ENCODE data around the gene CXorf58.

Gene CXorf58

DNA sequence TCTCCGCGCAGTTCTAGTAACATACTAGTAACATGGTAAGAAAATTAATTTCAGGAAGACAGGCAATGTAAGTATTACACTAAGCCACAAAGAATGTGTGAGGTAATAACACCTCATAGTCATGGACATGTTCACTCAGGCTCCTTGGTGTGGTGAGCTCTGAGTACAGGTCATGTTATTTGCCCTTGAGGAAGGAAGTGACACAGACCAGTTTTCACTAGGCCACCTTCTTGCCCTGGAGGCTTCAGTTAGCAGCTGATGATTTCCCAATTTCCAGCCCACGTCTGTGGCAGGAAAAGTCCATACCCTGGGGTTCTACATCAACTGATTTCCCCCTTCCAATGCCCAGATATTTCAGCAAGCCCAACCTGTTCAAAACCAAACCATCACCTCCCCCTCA, 6.7 kb upstream of the CXorf58 start:
- DNase-seq: no peak

DNA sequence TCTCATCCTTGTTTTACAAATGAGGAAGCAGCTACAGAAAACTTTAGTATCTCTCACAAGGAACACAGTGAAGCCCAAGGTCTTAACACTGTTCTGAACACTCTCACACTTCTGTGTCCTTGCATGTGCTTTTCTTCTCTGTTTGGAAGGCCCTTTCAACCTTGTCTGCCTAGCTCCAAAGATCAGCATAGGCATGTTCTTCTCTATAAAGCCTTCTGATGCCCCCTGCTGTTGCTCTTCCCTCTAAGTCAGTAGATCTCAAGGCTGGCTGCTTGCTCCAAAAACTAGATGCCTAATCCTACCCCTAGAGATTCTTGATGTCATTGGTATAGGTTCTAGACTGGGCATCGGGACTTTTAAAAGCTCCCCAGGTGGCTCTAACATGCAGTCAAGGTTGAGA, 6.0 kb upstream of the CXorf58 start:
- DNase-seq: no peak

DNA sequence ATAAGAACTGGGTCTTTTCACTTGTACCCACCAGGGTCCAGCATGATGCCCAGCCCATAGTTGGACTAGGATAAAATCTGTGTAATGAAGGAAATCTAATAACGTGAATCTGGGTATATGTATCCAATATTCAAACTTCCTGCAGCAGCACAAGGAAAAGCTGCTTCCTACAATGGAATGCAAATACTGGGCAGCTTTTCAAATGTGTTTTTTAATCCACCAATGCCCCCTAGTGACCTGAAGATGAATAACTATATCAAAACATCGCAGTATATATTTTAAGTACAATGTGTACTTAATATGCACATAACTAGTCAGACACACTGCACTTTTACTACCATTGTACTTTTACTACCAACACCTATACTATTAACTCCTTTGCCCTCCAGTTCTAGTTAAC, 5.4 kb upstream of the CXorf58 start:
- DNase-seq: no peak

DNA sequence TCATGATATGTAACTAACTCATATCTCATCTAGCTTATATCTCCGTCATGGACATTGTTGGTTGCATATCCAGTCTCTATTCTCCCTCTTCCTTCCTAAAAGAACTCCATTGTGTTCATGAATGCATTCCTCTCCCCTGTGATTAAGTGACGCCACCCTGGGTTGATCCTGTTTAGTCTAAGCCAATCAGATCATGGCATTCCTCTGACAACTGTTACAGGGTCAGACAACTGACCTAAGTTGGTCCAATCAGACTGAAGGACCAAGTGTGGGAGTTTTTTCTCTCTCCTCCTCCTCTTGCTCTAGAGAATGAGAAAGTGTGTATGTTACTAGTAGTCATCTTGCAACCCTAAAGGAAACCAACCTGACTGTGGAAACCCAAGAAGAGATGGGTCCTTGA, 3.7 kb upstream of the CXorf58 start:
- DNase-seq: no peak

DNA sequence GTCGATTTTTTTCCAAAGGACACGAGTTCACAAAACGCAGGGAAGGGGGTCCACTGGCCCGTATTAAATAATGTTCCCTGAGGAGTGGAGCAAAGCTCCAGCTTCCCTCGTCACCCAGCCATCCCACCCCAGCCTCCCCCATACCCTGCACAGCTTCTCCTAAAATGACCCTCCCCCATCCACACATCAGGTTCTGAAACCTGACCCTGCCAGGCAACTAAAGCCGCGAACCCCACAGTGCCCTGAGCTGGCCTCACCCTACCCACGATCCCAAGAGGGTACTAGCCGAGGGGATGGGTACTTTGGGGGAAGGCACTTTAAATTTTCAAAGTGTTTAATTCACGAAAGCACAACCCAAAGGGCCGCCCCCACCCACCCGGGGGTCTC, 702 bp upstream of the CXorf58 start:
- DNase-seq: no peak

DNA sequence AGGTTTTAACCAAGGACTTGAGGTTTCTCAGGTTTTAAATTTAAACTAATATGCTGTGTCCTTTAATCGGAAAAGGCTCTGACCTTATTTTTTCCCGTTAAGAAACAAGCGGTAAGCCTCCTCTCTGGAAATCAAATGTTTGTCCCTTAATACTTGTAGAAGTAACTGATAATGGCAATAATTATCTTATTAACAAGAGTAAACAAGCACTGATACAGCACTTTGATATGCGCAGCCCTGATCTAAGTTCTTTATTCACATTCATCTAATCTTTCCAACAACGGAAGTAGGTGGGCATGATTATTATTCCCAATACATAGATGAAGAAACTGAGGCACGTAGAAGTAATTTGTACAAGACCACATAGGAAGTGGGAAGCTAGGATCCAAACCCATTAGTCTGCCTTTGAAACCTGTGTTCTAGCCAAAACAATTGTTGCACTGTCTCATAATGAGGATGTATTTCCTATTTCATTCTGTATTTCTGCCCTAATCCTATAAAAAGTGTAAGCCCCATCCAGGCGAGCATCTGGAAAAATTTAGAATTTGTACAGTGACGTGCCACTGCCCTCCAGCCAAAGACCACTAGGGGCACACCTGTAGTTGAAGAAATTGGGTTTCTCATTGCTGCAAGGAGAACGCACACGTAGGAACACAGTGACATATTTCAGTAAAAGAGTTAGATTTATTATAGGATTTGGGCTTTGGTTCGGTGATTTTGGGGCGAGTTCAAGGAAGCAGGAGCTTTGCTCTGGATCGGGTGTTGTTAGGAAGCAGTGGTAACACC, 606 bp downstream of the CXorf58 start:
- DNase-seq: no peak

DNA sequence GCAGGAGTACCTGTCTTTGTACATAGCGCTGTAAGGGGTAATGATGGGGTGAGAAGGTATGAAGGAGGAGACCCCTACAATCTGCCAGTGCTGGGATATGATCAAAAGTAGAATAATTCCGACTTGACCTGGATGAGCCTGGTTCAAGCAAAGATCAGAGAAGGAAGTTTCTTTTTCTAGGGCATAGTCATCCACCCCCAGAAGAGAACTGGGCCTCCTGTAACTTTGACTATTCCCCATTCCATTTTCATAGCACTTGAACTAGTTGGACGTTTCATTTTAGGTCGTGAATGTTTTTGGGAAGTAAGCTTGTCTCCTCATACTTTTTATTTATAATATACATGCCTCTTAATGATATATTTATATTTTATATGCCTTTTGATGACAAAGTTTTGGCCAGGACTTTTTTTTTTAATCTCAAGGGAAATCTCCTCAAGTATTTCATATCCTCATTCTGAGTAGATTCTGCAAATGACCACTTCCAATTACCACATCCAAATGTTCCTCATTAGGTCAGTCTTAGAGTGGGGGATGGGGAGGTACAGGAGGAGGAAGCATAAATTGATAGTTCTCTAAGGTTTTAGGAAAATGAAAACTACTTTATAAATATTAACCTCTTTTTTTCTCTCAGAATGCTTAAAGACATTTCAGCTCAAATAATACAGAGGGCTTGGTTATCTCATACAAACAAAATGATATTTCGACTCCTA, 3.5 kb downstream of the CXorf58 start:
- no peak for DNase-seq

DNA sequence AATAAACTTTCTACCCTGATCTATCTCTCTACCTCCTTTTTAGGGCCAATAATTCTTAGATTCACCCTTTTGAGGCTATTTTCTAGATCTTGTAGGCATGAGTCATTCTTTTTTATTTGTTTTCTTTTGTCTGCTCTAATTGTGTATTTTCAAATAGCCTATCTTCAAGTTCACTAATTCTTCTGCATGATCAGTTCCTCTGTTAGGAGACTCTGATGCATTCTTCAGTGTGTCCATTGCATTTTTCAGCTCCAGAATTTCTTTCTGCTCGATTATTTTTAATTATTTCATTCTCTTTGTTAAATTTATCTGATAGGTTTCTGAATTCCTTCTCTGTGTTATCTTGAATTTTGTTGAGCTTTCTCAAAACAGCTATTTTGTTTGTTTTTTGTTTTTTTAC, 11.3 kb downstream of the CXorf58 start:
- DNase-seq: no peak

DNA sequence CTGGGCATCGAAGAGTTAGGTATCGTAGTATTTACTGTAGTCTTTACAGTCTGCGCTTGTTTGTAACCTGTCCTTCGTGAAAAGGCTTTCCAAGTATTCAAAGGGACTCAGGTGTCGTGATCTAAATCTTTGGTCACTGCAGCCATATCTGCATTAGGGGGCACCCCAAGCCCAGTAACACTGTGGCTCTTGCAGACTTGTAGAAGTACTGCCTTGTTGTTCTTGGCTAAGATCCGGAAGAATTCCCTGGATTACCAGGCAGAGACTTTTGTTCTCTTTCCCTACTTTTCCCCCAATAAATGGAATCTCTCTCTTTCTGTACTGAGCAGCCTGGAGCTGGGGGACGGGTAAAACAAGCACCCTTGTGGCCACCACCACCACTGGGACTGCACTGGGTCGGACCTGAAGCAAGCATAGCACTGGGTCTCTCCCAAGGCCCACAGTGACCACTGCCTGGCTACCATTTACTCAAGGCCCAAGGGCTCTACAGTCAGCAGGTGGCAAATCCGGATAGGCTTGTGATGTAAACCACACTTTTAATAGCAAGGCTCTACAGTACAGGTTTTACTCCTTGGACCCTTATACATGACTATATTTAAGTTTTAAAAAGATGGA, 12.0 kb downstream of the CXorf58 start:
- no peak for DNase-seq

DNA sequence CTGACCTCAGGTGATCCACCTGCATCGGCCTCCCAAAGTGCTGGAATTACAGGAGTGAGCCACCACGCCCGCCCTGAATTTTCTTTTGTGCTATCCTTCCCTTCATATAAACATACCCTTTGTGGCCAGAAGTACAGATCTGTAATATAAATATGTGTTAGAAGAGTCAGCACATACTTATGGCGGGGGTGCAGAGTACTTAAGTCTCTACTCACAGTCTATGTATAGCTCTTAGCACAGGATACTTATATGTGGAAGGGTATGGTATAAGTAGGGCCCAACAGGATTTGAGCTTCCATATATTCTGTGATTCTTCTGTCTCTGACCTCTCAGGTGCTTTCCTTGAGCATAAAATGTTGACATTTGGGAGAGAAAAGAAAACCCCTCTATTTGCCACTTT, 18.2 kb downstream of the CXorf58 start:
- no peak for DNase-seq

DNA sequence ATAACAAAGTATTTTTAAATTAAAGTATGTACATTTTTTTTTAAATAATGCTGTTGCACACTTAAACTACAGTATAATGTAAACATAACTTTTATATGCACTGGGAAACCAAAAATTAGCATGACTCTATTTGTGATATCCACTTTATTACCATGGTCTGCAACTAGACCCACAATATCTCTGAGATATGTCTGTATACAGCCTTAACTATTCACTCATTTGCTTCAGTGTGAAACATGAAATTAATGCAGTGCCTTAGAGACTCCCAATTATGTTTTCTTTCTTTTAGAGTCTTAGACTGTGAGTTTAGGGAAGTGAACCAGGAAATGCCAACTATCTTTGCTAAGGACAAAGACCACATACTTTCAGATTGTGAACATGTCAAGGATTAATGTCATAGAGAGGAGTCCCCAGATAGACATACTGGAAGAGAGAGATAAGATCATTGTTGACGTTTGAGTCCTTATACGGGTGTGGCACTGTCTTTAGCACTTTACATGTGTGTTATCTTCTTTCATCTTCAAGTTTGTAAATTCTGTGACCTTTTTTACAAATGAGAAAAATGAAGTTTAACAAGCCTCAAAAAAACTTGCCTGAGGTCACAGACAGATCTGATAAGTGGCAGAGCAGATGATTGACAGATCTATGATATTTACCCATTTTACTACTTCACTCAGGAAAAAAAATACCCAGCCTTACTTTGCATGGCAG, 23.2 kb downstream of the CXorf58 start:
- no peak for DNase-seq

DNA sequence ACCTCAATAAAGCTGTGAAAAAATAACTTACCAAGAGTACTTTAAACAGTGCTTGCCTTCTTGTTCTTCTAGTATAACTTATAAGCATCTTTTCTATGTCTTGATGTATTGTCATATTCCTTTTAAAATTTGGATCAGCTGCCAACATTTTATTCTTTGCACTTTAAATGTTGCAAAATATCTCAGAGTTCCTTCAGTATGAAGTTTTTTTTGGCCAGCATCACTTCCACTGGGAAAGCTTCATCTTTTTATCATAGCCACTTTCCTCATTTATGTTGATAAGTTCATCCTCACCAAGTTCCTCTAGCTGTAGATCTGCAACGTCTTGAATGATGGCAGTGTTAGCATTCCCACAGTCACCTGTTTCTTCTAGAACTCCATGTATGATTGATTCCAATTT, 24.2 kb downstream of the CXorf58 start:
- no peak for DNase-seq

DNA sequence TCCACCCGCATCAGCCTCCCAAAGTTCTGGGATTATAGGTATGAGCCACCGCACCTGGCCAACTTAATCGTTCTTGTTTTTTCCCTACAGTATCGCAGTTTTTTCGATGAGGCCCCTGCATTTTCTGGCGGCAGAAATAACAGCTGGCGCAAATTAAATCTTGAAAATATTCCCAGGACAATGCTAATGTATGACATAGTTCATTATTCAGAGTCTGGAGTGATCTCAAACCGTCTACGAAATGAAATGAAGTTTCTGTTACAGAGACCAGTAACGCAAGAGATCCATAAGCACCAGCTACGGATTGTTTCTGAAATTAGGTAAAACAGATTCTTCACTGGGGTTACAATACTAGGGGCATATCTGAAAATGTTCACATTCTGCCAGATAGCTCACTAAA, 27.3 kb downstream of the CXorf58 start:
- no peak for DNase-seq

DNA sequence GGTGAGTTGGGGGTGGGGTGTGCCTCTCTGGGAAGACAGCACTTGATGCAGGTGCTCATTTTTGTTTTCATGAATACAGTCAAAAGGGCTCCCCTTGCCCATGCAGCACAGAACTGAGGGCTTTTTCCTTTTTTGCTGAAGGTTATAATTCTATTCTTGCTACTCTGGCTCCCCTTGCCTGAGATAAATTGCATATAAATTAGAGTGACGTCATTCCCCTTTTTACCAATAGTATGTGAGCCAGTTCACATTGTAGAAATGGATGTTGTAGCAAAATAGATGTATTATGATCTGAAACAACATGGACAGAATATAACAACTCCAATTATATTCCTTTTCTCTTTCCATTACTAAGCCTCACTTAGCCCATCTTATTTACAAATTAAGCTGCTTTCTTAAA, 28.4 kb downstream of the CXorf58 start:
- DNase-seq: no peak

DNA sequence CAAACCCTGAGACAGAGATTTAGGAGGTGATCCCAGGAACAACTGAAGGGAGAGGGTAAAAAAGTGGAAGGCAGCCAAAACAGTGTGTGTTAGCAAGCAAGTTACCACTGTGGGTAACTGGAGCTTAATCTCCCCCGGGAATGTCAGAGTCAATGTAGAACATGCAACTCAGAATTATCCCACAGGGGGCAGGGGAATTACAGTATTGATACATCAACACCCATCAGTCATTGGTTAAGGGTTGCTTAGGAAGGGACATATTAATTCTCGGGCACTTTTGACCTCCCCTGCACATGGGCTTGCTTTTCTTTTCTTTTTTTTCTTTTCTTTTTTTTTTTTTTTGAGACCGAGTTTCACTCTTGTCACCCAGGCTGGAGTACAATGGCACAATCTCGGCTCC, 29.3 kb downstream of the CXorf58 start:
- no peak for DNase-seq

DNA sequence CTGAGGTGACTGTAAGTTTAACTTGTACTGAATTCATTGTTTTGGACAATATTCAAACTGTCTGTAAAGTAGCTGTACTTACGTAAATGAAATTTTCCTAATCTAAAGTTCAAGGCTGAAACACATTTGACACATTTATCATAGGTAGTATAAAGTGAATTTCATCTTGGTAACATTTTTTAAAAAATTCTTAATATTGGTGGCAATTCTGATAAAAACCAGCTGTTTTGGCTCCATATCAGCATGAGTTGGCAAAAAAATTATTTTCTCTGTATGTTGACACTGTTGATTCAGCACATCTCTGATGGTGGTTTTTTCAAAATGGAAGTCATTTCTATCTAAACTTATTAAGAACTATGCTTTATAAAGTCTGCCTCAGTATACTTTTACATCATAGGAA, 30.9 kb downstream of the CXorf58 start:
- no peak for DNase-seq

DNA sequence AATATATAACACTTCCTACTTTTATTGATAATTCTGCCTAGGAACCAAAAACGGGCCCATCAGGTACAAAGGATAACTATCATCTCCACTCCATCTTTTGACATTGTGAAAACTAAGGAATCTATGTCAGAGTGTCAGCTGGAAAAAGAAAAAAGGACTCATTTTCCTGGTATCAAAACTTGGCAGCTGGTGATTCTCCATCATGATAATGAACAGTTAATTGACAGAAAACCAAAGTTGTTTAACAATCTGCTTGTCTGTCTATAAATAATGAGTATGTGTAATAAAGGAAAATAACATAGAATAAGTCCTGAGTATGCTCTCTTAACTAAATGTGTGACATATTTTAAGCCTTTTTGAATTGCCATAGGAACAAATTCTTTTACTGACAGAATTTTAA, 31.4 kb downstream of the CXorf58 start:
- no peak for DNase-seq

DNA sequence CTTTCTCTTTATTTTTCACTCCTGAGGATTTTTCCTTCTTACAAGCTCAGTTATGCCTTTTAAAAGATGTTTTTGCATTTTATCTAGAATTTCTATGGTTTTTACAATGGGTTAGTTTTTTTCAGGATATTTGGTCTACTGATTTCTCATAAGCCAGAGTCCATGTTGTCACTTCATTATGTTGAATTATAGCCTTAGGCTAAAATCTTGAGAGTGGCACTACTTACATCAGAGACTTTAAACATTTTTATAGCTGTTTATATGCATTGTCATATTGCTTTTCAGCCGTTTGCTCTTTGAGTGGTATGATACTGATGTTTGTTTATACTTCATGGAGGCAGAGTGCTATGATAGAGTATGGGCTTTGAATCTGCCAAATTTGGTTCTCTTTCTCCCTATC, 36.4 kb downstream of the CXorf58 start:
- no peak for DNase-seq

DNA sequence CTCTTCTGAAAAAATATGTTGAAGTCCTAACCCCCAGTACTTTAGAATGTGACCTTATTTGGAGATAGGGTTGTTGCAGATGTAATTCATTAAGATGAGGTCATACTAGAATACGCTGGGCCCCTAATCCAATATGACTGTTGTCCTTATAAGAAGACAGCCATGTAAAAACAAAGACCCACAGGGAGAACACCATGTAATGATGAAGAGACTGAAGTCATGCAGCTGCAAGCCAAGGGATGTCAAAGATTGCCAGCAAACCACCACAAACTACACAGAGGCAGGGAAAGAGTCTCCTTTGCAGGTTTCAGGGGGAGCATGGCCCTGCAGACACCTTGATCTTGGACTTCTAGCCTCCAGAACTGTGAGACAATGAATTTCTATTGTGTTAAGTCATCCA, 37.4 kb downstream of the CXorf58 start:
- no peak for DNase-seq

DNA sequence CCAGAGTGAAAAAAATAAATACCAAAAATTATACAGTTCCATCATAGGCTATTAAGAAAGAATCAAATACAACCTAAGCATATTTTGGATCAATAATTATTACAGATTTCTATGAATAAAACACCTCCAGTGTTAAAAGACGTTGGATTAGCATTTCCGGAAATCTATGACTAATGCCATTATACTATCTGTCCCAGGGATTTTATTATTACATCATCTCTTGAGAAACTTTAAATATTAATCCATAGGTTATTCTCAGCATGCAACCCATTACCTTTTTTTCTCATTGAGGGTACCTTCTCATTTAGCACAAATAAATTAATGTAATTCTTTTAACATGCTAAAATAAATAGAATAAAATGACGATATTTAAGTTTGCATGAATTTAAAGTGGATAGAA, 44.6 kb downstream of the CXorf58 start:
- no peak for DNase-seq

DNA sequence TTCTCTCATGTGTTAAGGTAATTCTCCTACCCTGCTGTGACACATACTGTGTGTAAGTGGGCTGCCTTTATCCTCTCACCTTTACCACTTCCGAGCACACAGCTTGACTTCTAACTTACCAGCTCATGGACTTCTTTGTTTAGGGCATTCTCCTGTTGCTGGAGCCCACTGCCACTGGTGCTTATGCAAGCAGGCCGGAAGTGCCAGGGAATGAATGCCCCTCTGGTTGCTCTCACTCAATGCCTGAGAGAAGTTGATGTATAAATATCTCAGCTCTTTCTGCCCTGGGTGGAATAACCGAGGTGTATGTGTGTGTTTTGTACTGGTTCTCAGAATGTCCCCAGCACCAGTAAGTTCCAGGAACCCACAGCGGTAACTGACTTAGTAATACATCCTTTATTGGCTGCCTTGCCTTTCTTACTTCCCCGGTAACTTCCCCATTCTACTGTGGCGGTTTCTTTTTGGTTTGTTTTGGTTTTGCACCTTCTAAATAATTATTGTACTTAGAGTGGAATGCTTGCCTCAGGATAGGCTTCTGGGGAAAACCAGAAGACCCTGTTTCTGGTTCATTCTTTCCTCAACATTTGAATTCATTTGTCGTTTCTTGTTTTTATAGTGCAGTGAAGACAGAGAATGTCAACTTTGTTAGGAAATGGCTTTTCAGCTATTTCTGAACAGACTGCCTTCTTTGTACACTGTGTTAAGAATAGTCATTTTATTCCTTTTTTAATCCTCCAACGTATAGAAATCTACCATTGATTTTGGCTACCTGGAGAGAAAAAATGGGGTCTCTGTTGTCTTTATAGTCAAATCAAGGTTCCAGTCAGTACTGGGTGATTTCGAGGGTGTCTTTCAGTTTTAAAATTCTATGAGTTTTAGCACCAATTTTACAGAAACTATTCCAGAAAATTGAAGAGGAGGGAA, 45.4 kb downstream of the CXorf58 start:
- DNase-seq: no peak

DNA sequence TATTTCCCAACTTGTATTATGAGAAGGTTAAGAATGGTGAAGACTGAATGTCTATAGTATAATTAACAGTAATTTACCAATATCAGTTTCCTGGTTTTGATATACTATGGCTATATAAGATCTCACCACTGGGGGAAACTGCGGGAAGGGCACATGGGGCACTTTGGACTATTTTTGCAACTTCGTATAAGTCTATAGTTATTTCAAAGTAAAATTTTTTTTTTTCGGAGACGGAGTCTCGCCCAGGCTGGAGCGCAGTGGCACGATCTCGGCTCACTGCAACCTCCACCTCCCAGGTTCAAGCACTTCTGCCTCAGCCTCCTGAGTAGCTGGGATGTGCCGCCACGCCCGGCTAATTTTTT, 46.1 kb downstream of the CXorf58 start:
- no peak for DNase-seq

DNA sequence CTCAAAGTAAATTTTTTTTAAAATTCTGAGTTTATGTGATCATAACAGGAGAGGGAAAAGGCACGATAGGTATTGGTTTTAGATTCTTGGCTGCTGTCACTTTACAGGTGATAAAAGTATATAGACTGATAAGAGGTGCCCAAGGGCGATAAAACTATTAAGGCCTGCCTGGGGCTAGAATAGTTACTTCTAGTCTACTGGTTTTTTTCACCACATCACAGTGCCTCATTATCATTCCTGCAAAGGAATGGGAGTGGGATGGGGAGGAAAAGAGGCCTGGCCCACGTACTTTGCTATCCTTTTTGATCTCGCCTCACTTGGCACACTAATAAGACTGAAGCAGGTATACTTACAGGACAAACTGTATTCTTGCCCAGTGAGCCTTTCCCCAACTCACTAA, 46.6 kb downstream of the CXorf58 start:
- no peak for DNase-seq
